GM12878 (cell line): Measurements from ENCODE around the gene PROSER3. TPM values are rescaled to one million over a fixed set of nuclear protein-coding genes. Genes with fewer than 3 reads are reported as not detected.

Experiments used
- ATAC-seq: fragments of 200-7000 bp; cut with Tn5 transposase; 3 replicates; pipeline ENCODE4 v1.9.1; 2020; ENCODE audit warnings: mild to moderate bottlenecking, moderate library complexity
- BruUV-seq: library from RNA; stranded (reverse); fragments of 400-500 nt; replicated peaks from 2 replicates; lab custom pipeline; 2021; lab: Mats Ljungman, UMichigan
- CTCF ChIA-PET: fragments of 300-600 bp; sonication (Branson Sonifier 250); formaldehyde crosslinking; extraction: SDS; loops from one replicate; lab custom pipeline; 2021; ENCODE audit warnings: inconsistent platforms; lab: Yijun Ruan, JAX
- POLR2A ChIA-PET: fragments of 350-600 bp; formaldehyde crosslinking; extraction: SDS; loops from one replicate; lab custom pipeline; 2021; ENCODE audit warnings: inconsistent platforms; lab: Charles Lee
- RAD21 ChIA-PET: fragments of 300-600 bp; sonication (Branson Sonifier 250); formaldehyde crosslinking; loops from one replicate; lab custom pipeline; 2023; ENCODE audit warnings: antibody characterized with exemption; ENCODE audit not compliant: unreplicated experiment; lab: Charles Lee
- SMC1A ChIA-PET: fragments of 300-600 bp; sonication (Branson Sonifier 250); formaldehyde crosslinking; loops from one replicate; lab custom pipeline; 2023; ENCODE audit not compliant: unreplicated experiment, uncharacterized antibody; lab: Charles Lee
- DNase-seq: peaks from one replicate; pipeline ENCODE4 v3.0.0-alpha.2; 2011; ENCODE audit warnings: low read depth, low spot score
- FAIRE-seq: peaks from 3 replicates; lab custom pipeline; 2011; peaks lifted over from hg19 to GRCh38; lab: Jason Lieb, UNC
- H2AFZ ChIP-seq: 2 replicates; pipeline ENCODE4 v1.6.0; 2011; ENCODE audit warnings: low read depth, low read length, control low read depth; ENCODE audit not compliant: control insufficient read depth
- H3K27ac ChIP-seq: 2 replicates; pipeline ENCODE4 v1.5.1; 2011; ENCODE audit warnings: control low read depth; ENCODE audit not compliant: control insufficient read depth, insufficient read depth
- H3K27me3 ChIP-seq, 2 experiments: replicated peaks in 1 of 2; 2 replicates each; pipeline versions ENCODE4 v1.6.0 to v1.6.1; 2011; ENCODE audit warnings: low read length in 1 of 2; ENCODE audit not compliant: control insufficient read depth in 2 of 2, insufficient read depth in 2 of 2
- H3K36me3 ChIP-seq, 2 experiments: 2 replicates each; pipeline ENCODE4 v1.5.1; 2011; ENCODE audit warnings: low read length in 1 of 2; ENCODE audit not compliant: control insufficient read depth in 2 of 2, insufficient read depth in 2 of 2
- H3K4me1 ChIP-seq: 2 replicates; pipeline ENCODE4 v1.6.1; 2011; ENCODE audit warnings: mild to moderate bottlenecking, low read length, moderate library complexity, mixed read lengths; ENCODE audit not compliant: control insufficient read depth, insufficient read depth
- H3K4me2 ChIP-seq: 2 replicates; pipeline ENCODE4 v1.6.0; 2011; ENCODE audit warnings: control low read depth; ENCODE audit not compliant: control insufficient read depth, insufficient read depth
- H3K4me3 ChIP-seq: fragments of 200-600 bp; sonication (generic); 2 replicates; pipeline ENCODE4 v1.5.1; 2016
- H3K79me2 ChIP-seq: 2 replicates; pipeline ENCODE4 v1.6.0; 2011; ENCODE audit warnings: low read length; ENCODE audit not compliant: control insufficient read depth, insufficient read depth
- H3K9ac ChIP-seq: 2 replicates; pipeline ENCODE4 v1.8.0; 2011; ENCODE audit warnings: low read length, control low read depth, mixed read lengths; ENCODE audit not compliant: control insufficient read depth, insufficient read depth
- H3K9me3 ChIP-seq: replicated peaks from 3 replicates; pipeline ENCODE4 v1.5.1; 2011; ENCODE audit warnings: mild to moderate bottlenecking, low read length; ENCODE audit not compliant: control insufficient read depth, insufficient read depth
- H4K20me1 ChIP-seq: 2 replicates; pipeline ENCODE4 v1.6.0; 2011; ENCODE audit not compliant: control insufficient read depth, insufficient read depth
- CREB1 ChIP-seq: IDR thresholded peaks from 2 replicates; pipeline ENCODE4 v1.6.1; 2012; ENCODE audit warnings: low read depth, mild to moderate bottlenecking, inconsistent platforms
- ETV6 ChIP-seq, 2 experiments: fragments of 450-650 bp in 1 of 2; IDR thresholded peaks in 1 of 2; conservative IDR thresholded peaks in 1 of 2; 2 replicates each; pipeline ENCODE4 v1.6.1; 2014; ENCODE audit warnings: antibody characterized with exemption in 1 of 2, borderline replicate concordance in 1 of 2, low read depth in 1 of 2, mild to moderate bottlenecking in 1 of 2, moderate library complexity in 1 of 2
- IRF4 ChIP-seq: IDR thresholded peaks from 2 replicates; pipeline ENCODE4 v1.6.1; 2011; ENCODE audit warnings: low read depth, low read length
- JUND ChIP-seq: IDR thresholded peaks from 2 replicates; pipeline ENCODE4 v1.6.1; 2012; ENCODE audit warnings: low read depth, mild to moderate bottlenecking, low read length, improper control_type of control experiment, moderate library complexity
- NFXL1 ChIP-seq: fragments of 450-650 bp; IDR thresholded peaks from 2 replicates; pipeline ENCODE4 v1.6.1; 2017; ENCODE audit warnings: antibody characterized with exemption, mild to moderate bottlenecking, borderline replicate concordance
- POLR2AphosphoS5 ChIP-seq: IDR thresholded peaks from 2 replicates; pipeline ENCODE4 v1.6.1; 2011; ENCODE audit warnings: mild to moderate bottlenecking, low read length, inconsistent platforms
- SMAD1 ChIP-seq: fragments of 450-650 bp; IDR thresholded peaks from 2 replicates; pipeline ENCODE4 v1.6.1; 2018; ENCODE audit warnings: mild to moderate bottlenecking, low read depth; ENCODE audit not compliant: partially characterized antibody
- WGBS: methylation state at CpG from one replicate; pipeline ENCODE4 v1.1.6; 2016; ENCODE audit warnings: low lambda C conversion rate; ENCODE audit not compliant: insufficient replicate concordance, insufficient coverage; ENCODE audit errors: missing lambda C conversion rate; 5-methylcytosine and 5-hydroxymethylcytosine counted together
- in situ Hi-C: fragments of 300-500 bp; cut with MboI; formaldehyde crosslinking; loops from 9 replicates; pipeline ENCODE4 v1.14.3; 2018; ENCODE audit warnings: mixed read lengths
- intact Hi-C: fragments of 100-400 bp; cut with micrococcal nuclease; formaldehyde crosslinking; loops from one replicate; pipeline ENCODE4 v1.14.2; 2022; ENCODE audit not compliant: unreplicated experiment
- polyA plus RNA-seq, 11 experiments: library from polyadenylated mRNA; depleted of rRNA in 4 of 11; unstranded in 6 of 11; stranded (reverse) in 5 of 11; fragments of >200 nt; fragmentation: Nextera tagmentation in 4 of 11; fragmentation: Illumina TruSeq in 1 of 11; extraction: Ambion mirVana in 4 of 11; extraction: Trizol in 1 of 11; gene quantifications; 1 replicate in 1 of 11; 2 replicates in 10 of 11; pipeline versions ENCODE4 v1.2.1 to v1.2.3, GENCODE V29; 2011 to 2016; ENCODE audit warnings: inconsistent platforms in 2 of 11, missing spikeins in 2 of 11, low read depth in 1 of 11
- total RNA-seq, 4 experiments: library from RNA; depleted of rRNA in 3 of 4; stranded (reverse); fragments of >200 nt in 3 of 4; fragmentation: Illumina TruSeq in 1 of 4; extraction: Trizol in 1 of 4; gene quantifications; 2 replicates each; pipeline versions ENCODE4 v1.2.1 to v1.2.3, GENCODE V29; 2013 to 2021
- TF ChIP-seq, protein P1 (sequence below): IDR thresholded peaks from 2 replicates; pipeline ENCODE4 v1.6.1; 2012; ENCODE audit warnings: low read depth, low read length, improper control_type of control experiment
- TF ChIP-seq, protein P2 (sequence below): fragments of 450-650 bp; IDR thresholded peaks from 2 replicates; pipeline ENCODE4 v1.6.1; 2016; ENCODE audit warnings: mild to moderate bottlenecking
- TF ChIP-seq, protein P3 (sequence below): fragments of 450-650 bp; IDR thresholded peaks from 2 replicates; pipeline ENCODE4 v1.6.1; 2016; ENCODE audit warnings: mild to moderate bottlenecking, moderate library complexity, borderline replicate concordance
- TF ChIP-seq, protein P4 (sequence below): IDR thresholded peaks from 2 replicates; pipeline ENCODE4 v1.6.1; 2011; ENCODE audit warnings: low read depth, low read length, improper control_type of control experiment, borderline replicate concordance
- TF ChIP-seq, protein P5 (sequence below): fragments of 450-650 bp; conservative IDR thresholded peaks from 2 replicates; pipeline ENCODE4 v1.6.1; 2017; ENCODE audit warnings: mild to moderate bottlenecking, moderate library complexity

PROSER3 gene
- total and polyA plus RNA-seq, 10 of the 15 experiments (the other 5 are each of a cell fraction or from before 2014, with no cell fraction given), result 0.85 to 25.1 (median 9.6) TPM

DNA sequence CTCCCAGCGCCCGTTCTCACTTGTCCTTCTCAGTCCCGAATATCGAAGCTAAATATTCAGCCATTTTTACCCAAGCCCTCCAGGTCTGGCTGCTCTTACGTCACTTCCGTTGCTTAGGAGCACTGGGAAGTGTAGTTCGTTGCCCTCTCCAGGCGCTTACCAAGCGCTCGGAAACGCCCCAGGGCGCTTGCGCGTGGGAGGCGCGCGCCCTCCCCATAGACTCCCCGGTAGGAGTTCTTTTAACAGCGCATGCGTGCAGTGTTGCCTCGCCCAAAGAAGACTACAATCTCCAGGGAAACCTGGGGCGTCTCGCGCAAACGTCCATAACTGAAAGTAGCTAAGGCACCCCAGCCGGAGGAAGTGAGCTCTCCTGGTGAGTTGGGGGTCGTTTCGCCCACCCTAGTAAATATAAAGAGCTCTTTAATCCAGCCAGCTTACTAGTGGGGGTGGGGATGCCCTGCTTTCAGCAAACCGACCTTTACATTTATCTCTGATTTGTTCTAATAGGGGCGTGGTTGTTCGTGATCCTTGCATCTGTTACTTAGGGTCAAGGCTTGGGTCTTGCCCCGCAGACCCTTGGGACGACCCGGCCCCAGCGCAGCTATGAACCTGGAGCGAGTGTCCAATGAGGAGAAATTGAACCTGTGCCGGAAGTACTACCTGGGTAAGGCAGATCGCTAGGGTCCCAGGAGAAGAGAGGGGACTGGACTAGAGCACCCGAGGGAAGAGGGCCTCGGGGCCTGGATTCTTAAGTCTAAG, 12.5 kb upstream of the PROSER3 start, which contains the start of the genes PSENEN and U2AF1L4:
Gene PSENEN, plus strand, starts transcription at position 324 of the 759 bp plus-strand sequence. Its CDS starts 280 bp downstream, at position 604.
Gene U2AF1L4, minus strand, starts transcription at position 91 of the 759 bp plus-strand sequence. Its CDS starts 27 bp downstream, at position 64.
- peak; percentile 92 for FAIRE-seq
- WGBS, result under 1% methylated on average over 40 of the region's 40 CpGs
- CTCF ChIA-PET, result interaction anchor here (0.6 to 4.3 kb wide), 8 partner anchors 31 to 316 kb away, joined by 3 to 18 read pairs (median 6); no protein-coding TSS in a partner anchor
- TF ChIP-seq, protein P1, sequence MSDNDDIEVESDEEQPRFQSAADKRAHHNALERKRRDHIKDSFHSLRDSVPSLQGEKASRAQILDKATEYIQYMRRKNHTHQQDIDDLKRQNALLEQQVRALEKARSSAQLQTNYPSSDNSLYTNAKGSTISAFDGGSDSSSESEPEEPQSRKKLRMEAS, result no peak; the same call in 1 of the 2 replicates
- peak; percentile 47; the same call in 1 of the 2 replicates for TF ChIP-seq POLR2AphosphoS5
- TF ChIP-seq, protein P2, sequence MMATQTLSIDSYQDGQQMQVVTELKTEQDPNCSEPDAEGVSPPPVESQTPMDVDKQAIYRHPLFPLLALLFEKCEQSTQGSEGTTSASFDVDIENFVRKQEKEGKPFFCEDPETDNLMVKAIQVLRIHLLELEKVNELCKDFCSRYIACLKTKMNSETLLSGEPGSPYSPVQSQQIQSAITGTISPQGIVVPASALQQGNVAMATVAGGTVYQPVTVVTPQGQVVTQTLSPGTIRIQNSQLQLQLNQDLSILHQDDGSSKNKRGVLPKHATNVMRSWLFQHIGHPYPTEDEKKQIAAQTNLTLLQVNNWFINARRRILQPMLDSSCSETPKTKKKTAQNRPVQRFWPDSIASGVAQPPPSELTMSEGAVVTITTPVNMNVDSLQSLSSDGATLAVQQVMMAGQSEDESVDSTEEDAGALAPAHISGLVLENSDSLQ, result 0 out of 2 replicates have a peak, but pooled peaks have one; percentile 2
- TF ChIP-seq NFXL1, result no peak
- no peak for TF ChIP-seq IRF4
- no peak for TF ChIP-seq ETV6 (conservative IDR thresholded peaks at IDR 0.05 in 1 of 2, IDR thresholded peaks at IDR 0.05 in 1 of 2; ENCODE audit: borderline replicate concordance in 1 of 2, low read depth in 1 of 2)
- TF ChIP-seq SMAD1, result no peak
- TF ChIP-seq CREB1, result peak; percentile 94
- TF ChIP-seq, protein P3, sequence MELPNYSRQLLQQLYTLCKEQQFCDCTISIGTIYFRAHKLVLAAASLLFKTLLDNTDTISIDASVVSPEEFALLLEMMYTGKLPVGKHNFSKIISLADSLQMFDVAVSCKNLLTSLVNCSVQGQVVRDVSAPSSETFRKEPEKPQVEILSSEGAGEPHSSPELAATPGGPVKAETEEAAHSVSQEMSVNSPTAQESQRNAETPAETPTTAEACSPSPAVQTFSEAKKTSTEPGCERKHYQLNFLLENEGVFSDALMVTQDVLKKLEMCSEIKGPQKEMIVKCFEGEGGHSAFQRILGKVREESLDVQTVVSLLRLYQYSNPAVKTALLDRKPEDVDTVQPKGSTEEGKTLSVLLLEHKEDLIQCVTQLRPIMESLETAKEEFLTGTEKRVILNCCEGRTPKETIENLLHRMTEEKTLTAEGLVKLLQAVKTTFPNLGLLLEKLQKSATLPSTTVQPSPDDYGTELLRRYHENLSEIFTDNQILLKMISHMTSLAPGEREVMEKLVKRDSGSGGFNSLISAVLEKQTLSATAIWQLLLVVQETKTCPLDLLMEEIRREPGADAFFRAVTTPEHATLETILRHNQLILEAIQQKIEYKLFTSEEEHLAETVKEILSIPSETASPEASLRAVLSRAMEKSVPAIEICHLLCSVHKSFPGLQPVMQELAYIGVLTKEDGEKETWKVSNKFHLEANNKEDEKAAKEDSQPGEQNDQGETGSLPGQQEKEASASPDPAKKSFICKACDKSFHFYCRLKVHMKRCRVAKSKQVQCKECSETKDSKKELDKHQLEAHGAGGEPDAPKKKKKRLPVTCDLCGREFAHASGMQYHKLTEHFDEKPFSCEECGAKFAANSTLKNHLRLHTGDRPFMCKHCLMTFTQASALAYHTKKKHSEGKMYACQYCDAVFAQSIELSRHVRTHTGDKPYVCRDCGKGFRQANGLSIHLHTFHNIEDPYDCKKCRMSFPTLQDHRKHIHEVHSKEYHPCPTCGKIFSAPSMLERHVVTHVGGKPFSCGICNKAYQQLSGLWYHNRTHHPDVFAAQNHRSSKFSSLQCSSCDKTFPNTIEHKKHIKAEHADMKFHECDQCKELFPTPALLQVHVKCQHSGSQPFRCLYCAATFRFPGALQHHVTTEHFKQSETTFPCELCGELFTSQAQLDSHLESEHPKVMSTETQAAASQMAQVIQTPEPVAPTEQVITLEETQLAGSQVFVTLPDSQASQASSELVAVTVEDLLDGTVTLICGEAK, result peak; percentile 91
- TF ChIP-seq JUND, result 0 out of 2 replicates have a peak, but pooled peaks have one; percentile 28
- TF ChIP-seq, protein P4, sequence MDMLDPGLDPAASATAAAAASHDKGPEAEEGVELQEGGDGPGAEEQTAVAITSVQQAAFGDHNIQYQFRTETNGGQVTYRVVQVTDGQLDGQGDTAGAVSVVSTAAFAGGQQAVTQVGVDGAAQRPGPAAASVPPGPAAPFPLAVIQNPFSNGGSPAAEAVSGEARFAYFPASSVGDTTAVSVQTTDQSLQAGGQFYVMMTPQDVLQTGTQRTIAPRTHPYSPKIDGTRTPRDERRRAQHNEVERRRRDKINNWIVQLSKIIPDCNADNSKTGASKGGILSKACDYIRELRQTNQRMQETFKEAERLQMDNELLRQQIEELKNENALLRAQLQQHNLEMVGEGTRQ, result no peak
- TF ChIP-seq, protein P5, sequence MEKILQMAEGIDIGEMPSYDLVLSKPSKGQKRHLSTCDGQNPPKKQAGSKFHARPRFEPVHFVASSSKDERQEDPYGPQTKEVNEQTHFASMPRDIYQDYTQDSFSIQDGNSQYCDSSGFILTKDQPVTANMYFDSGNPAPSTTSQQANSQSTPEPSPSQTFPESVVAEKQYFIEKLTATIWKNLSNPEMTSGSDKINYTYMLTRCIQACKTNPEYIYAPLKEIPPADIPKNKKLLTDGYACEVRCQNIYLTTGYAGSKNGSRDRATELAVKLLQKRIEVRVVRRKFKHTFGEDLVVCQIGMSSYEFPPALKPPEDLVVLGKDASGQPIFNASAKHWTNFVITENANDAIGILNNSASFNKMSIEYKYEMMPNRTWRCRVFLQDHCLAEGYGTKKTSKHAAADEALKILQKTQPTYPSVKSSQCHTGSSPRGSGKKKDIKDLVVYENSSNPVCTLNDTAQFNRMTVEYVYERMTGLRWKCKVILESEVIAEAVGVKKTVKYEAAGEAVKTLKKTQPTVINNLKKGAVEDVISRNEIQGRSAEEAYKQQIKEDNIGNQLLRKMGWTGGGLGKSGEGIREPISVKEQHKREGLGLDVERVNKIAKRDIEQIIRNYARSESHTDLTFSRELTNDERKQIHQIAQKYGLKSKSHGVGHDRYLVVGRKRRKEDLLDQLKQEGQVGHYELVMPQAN, result peak; percentile 85

More for the DNA sequence above, 12.5 kb upstream of the PROSER3 start, which contains the start of the genes PSENEN and U2AF1L4:
- H3K9me3 ChIP-seq, result no peaks in the 10 kb centered on the region
- DNase-seq (peak; percentile 97), ATAC-seq (peak; percentile 54)
- H3K27ac ChIP-seq, result peak within 1 kb of the TSS; percentile 80
- no peaks in the 10 kb centered on the region for H4K20me1 ChIP-seq
- RAD21 ChIA-PET, result interaction anchor here (0.9 to 2.3 kb wide), 6 partner anchors 12 to 186 kb away, joined by 3 to 9 read pairs (median 6); partner anchors contain the start of genes COX6B1 and HSPB6
- POLR2A ChIA-PET, result interaction anchor here (0.6 to 7.1 kb wide), 11 partner anchors 8 to 311 kb away, joined by 3 to 91 read pairs (median 6); partner anchors contain the start of genes HSPB6 and PROSER3
- peak within 1 kb of the TSS; percentile 61 for H2AFZ ChIP-seq
- TSS peak; percentile 49 for BruUV-seq
- peaks cover 29% of the 10 kb centered on the region for H3K79me2 ChIP-seq
- SMC1A ChIA-PET, result interaction anchor here (0.6 to 2.0 kb wide), 6 partner anchors 27 to 361 kb away, joined by 3 to 14 read pairs (median 3); no protein-coding TSS in a partner anchor
- H3K4me1 ChIP-seq, result peaks cover 35% of the 10 kb centered on the region
- intact Hi-C loops (loop anchor here (1.0 to 2.0 kb wide), 2 partner anchors 13 to 28 kb away; partner anchors contain the start of gene PROSER3), in situ Hi-C loops (no loop called here)
- peak within 1 kb of the TSS; percentile 92 for H3K4me3 ChIP-seq
- peak within 1 kb of the TSS; percentile 94 for H3K4me2 ChIP-seq
- H3K27me3 ChIP-seq, result no peaks in the 10 kb centered on the region
- H3K36me3 ChIP-seq, result 0 out of 4 replicates have a peak, but pooled peaks cover 0 to 4% of the 10 kb centered on the region in 2 experiments
- H3K9ac ChIP-seq, result peak within 1 kb of the TSS; percentile 84
